ENCODE results near the gene KMT2C.

- no peak for TF ChIP-seq CTCF (conservative IDR thresholded peaks at IDR 0.05; ENCODE audit: low read length)
- no peak for TF ChIP-seq EZH2phosphoT487 (IDR thresholded peaks at IDR 0.05; ENCODE audit: borderline replicate concordance, low read depth, low read length)
Observed at GRCh38 chr7:152423991-152424347, 11.8 kb downstream of the KMT2C start.

Data from OCI-LY7 (cell line).